Measurements from ENCODE around the gene SCYGR7. TPM values are rescaled to one million over a fixed set of nuclear protein-coding genes. Genes with fewer than 3 reads are reported as not detected.

Gene SCYGR7
- total and polyA plus RNA-seq, 2 of the 13 experiments (the other 11 are each of a cell fraction or from before 2014, with no cell fraction given): not detected

DNA sequence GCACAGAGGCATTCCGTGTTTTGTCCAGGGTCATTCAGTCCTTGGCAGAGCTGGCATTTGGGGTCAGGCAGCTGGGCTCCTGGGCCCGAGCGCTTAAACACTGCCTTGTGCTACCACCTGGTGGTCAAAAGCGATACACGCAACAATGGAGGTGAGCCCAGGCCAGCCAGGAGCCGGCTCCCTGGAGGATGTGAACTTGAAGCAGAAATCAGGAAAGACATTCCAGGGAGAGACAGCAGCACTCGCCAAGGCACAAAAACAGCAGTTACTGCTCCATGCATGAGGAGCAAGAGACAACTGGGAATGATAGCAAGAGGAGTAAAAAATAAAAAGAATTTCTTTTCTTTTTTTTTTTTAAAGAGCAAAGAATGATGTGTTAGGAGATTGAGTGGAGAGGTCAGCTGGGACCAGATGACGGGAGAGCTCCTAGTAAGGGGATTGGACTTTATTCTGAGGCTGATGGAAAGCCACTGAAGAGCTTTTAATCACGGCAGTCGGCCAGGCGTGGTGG lies 38.3 kb downstream of the SCYGR7 start (continued):
- TF ChIP-seq ZNF383 (CRISPR knock-in tag; IDR thresholded peaks at IDR 0.05; ENCODE audit: borderline replicate concordance) (no peak), REPIN1 (CRISPR knock-in tag; IDR thresholded peaks at IDR 0.05; ENCODE audit: borderline replicate concordance, low read depth) (0 out of 2 replicates have a peak, but pooled peaks have one; percentile 65), NFE2L1 (CRISPR knock-in tag; IDR thresholded peaks at IDR 0.05; ENCODE audit: borderline replicate concordance) (no peak), ZNF432 (CRISPR knock-in tag; IDR thresholded peaks at IDR 0.05; ENCODE audit: borderline replicate concordance) (no peak), ZNF839 (CRISPR knock-in tag; IDR thresholded peaks at IDR 0.05; ENCODE audit: borderline replicate concordance) (no peak), ZSCAN22 (CRISPR knock-in tag; IDR thresholded peaks at IDR 0.05) (no peak), NCOA1 (CRISPR knock-in tag; IDR thresholded peaks at IDR 0.05) (no peak), ZNF766 (CRISPR knock-in tag; IDR thresholded peaks at IDR 0.05; ENCODE audit: borderline replicate concordance) (0 out of 2 replicates have a peak, but pooled peaks have one; percentile 31), KMT2B (CRISPR knock-in tag; IDR thresholded peaks at IDR 0.05) (peak; percentile 70; the same call in 1 of the 2 replicates), ZSCAN9 (CRISPR knock-in tag; IDR thresholded peaks at IDR 0.05; ENCODE audit: borderline replicate concordance) (no peak), HOXA3 (CRISPR knock-in tag; IDR thresholded peaks at IDR 0.05) (peak; percentile 36; the same call in 1 of the 2 replicates), ZNF546 (CRISPR knock-in tag; conservative IDR thresholded peaks at IDR 0.05) (no peak), ZNF225 (CRISPR knock-in tag; IDR thresholded peaks at IDR 0.05) (no peak), PPARG (CRISPR knock-in tag; conservative IDR thresholded peaks at IDR 0.05) (peak; percentile 63; the same call in 1 of the 2 replicates), KAT7 (CRISPR knock-in tag; IDR thresholded peaks at IDR 0.05; ENCODE audit: borderline replicate concordance) (peak; percentile 43; the same call in 1 of the 2 replicates), ZNF558 (CRISPR knock-in tag; IDR thresholded peaks at IDR 0.05; ENCODE audit: borderline replicate concordance) (no peak), NFRKB (IDR thresholded peaks at IDR 0.05) (no peak), NCOA2 (CRISPR knock-in tag; IDR thresholded peaks at IDR 0.05) (peak; percentile 43; the same call in 1 of the 2 replicates), RBM22 (optimal IDR thresholded peaks at IDR 0.05; ENCODE audit: low read length) (no peak), SALL2 (CRISPR knock-in tag; IDR thresholded peaks at IDR 0.05) (no peak), TP53 (CRISPR knock-in tag; conservative IDR thresholded peaks at IDR 0.05) (no peak), ESRRA (CRISPR knock-in tag; IDR thresholded peaks at IDR 0.05; ENCODE audit: low read depth) (peak; percentile 71), SMARCE1 (IDR thresholded peaks at IDR 0.05; ENCODE audit: borderline replicate concordance) (no peak)
- TF ChIP-seq, protein P1, sequence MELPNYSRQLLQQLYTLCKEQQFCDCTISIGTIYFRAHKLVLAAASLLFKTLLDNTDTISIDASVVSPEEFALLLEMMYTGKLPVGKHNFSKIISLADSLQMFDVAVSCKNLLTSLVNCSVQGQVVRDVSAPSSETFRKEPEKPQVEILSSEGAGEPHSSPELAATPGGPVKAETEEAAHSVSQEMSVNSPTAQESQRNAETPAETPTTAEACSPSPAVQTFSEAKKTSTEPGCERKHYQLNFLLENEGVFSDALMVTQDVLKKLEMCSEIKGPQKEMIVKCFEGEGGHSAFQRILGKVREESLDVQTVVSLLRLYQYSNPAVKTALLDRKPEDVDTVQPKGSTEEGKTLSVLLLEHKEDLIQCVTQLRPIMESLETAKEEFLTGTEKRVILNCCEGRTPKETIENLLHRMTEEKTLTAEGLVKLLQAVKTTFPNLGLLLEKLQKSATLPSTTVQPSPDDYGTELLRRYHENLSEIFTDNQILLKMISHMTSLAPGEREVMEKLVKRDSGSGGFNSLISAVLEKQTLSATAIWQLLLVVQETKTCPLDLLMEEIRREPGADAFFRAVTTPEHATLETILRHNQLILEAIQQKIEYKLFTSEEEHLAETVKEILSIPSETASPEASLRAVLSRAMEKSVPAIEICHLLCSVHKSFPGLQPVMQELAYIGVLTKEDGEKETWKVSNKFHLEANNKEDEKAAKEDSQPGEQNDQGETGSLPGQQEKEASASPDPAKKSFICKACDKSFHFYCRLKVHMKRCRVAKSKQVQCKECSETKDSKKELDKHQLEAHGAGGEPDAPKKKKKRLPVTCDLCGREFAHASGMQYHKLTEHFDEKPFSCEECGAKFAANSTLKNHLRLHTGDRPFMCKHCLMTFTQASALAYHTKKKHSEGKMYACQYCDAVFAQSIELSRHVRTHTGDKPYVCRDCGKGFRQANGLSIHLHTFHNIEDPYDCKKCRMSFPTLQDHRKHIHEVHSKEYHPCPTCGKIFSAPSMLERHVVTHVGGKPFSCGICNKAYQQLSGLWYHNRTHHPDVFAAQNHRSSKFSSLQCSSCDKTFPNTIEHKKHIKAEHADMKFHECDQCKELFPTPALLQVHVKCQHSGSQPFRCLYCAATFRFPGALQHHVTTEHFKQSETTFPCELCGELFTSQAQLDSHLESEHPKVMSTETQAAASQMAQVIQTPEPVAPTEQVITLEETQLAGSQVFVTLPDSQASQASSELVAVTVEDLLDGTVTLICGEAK (IDR thresholded peaks at IDR 0.05): no peak
- TF ChIP-seq, protein P1 (CRISPR knock-in tag; IDR thresholded peaks at IDR 0.05): no peak; the same call in 1 of the 2 replicates
